ENCODE data around the gene LRRC4B. TPM values are rescaled to one million over a fixed set of nuclear protein-coding genes. Genes with fewer than 3 reads are reported as not detected.
A peak's percentile ranks its signal among the peaks of the same experiment; 100 is the strongest.

Gene LRRC4B
- polyA plus RNA-seq, 6 donors from 2014 or later, result 0.10 TPM; not detected in 5

DNA sequence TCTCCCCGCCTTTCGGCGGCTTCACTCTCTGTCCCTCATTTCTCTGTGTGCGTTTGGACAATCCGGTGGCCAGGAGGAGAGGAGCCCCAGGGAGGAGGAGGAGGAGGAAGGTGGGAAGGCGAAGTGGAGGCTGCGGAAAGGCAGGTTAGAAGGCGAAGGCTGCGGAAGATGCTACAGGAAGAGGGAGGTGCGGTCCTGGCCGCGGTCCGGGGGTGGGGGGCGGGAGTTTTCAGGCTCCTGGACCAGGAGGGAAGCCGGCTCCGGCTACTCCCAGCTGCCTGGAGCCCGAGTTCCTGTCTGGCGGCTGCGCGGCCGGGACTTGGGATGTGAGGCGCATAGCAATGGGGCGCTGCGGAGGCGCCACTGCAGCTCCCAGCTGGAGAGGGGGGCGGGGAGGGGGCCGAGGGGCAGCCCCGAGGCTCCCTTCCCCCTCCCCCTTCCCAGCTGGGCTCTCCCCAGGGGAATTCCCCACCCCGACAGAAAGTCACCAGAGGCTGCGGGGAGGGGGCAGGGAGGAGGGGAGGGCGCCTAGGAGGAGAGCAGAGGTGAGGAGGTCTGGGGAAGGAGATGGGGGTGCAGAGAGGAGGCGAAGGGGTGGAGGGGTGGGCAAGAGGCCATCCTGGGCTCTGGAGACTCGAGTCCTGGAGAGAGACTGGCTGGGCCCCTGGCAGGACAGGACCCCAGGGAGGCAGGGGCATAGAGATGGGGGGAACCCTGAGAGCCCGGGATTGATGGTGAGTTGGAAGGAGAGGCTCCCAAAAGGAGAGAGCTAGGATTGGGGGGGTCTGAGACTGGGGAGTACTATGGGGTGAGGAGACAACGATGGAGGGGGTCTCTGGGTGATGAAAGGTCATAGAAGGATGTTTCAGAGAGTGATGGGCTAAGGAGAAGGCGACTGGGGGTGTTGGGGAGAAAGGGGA lies 2.0 kb downstream of the LRRC4B start:
- DNase-seq, result no peak
- H3K27me3 Mint-ChIP-seq, result peaks cover 33 to 78% (median 76%) of the 10 kb centered on the region in 3 donors
- H3K4me1 Mint-ChIP-seq, result peaks cover 19 to 24% (median 22%) of the 10 kb centered on the region in 3 donors
- H3K9me3 Mint-ChIP-seq, result peaks cover 0 to 3% (median 0%) of the 10 kb centered on the region in 7 donors
- peak overlapping the region in 5 of 8 donors; percentile 22 to 81 (median 71) for H3K4me3 Mint-ChIP-seq
- peaks cover 0 to 21% of the 10 kb centered on the region in 2 donors for H3K36me3 Mint-ChIP-seq
- peak overlapping the region in 1 of 6 donors; percentile 85 for H3K27ac Mint-ChIP-seq
- ATAC-seq (ENCODE audit: low read depth in 2 of 2), result peak in 1 of 2 donors; percentile 23

DNA sequence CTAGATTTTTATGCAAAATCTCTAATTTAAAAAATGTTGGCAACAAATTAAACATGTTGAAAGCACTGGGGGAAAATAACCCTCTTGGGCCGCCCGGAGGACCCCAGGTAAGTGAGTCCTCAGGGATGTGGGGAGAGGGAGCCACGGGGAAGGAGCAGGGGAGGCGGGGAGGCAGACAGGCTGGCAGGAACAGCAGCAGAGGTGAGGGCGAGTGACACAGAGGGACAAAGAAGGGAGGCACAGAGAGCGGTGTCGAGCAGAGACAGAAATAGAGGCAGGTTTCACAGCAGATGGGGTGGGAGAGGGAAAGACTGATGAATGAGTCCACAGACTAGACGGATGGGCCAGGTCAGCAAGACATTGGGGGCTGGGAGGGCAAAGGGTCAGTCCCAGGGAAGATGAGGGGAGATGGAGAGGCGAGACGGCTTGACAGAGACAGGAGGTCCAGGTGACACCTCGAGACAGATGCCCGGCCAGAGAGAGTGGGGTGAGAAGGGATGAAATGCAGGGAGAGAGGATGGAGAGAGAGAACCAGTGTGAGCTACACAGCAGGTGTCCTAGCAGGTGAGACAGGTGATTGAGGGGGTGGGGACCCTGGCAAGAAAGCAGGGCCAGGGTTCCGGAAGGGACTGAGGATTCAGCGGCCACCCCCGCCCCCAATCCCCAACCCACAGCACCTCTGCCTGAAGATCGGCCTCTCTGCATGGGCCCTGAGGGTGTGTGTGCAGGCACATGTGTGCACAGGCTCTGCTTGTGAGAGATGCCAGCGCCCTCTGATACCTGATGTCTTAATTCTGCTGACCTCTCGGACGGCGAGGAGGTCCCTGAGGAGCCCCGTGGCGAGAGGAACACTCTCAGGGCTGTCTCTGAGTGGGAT lies 3.8 kb downstream of the LRRC4B start:
- H3K36me3 Mint-ChIP-seq, result peaks cover 0 to 17% of the 10 kb centered on the region in 2 donors
- peaks cover 0 to 3% (median 0%) of the 10 kb centered on the region in 7 donors for H3K9me3 Mint-ChIP-seq
- ATAC-seq (ENCODE audit: low read depth in 2 of 2), result no peak
- H3K4me3 Mint-ChIP-seq, result peak overlapping the region in 2 of 8 donors; percentile 13 to 41
- H3K27ac Mint-ChIP-seq, result peak overlapping the region in 1 of 6 donors; percentile 61
- peaks cover 33 to 78% (median 61%) of the 10 kb centered on the region in 3 donors for H3K27me3 Mint-ChIP-seq
- DNase-seq, result no peak
- H3K4me1 Mint-ChIP-seq, result peaks cover 19 to 24% (median 22%) of the 10 kb centered on the region in 3 donors

DNA sequence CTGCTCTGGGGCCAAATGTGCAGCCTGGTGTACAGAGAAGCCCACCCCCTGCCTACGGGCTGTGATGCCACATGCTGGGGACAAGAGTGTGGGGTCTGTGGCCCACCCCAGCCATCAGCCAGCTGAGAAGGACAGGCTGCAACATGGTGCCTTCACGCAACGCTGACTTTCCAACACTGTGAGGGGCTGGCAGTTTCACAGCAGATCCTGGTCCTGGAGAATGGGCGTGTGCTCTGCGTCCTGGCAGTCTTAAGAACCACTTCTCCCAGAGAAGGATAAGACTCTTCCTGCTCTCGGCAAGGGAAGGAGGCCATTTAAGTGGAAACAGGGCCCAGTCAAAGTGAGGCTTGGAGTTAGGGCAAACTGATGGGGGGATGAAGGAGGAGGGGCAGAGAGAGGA lies 4.6 kb downstream of the LRRC4B start:
- peak overlapping the region in 1 of 6 donors; percentile 40 for H3K27ac Mint-ChIP-seq
- peaks cover 38 to 77% (median 59%) of the 10 kb centered on the region in 3 donors for H3K27me3 Mint-ChIP-seq
- no peak overlapping the region for H3K4me3 Mint-ChIP-seq
- peaks cover 14 to 22% (median 19%) of the 10 kb centered on the region in 3 donors for H3K4me1 Mint-ChIP-seq
- H3K9me3 Mint-ChIP-seq, result peaks cover 0 to 3% (median 0%) of the 10 kb centered on the region in 7 donors
- DNase-seq, result no peak
- no peak for ATAC-seq (ENCODE audit: low read depth in 2 of 2)
- H3K36me3 Mint-ChIP-seq, result peaks cover 0 to 11% of the 10 kb centered on the region in 2 donors

DNA sequence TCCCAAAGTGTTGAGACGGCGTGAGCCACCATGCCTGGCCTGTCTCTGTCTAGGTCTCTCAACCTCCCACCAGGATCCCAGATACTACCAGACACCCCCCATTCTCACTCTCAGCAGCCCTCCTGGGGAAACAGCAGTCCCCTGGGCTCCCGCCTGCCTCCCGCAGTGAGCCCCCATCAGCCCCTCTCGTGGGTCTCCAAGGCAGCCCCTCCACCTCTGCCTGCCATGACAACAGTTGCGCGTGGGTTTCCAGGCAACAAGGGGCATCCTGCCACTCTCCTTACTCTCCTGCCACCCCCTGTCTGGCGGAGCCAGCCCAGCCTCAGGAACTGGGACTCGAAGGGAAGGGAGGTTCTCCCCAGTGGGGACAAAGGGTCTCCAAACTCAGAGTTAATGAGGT lies 5.2 kb downstream of the LRRC4B start:
- H3K4me3 Mint-ChIP-seq, result no peak overlapping the region
- H3K27ac Mint-ChIP-seq, result no peak overlapping the region
- peaks cover 39 to 83% (median 64%) of the 10 kb centered on the region in 3 donors for H3K27me3 Mint-ChIP-seq
- ATAC-seq (ENCODE audit: low read depth in 2 of 2), result no peak
- H3K9me3 Mint-ChIP-seq, result peaks cover 0 to 3% (median 0%) of the 10 kb centered on the region in 7 donors
- peaks cover 0 to 11% of the 10 kb centered on the region in 2 donors for H3K36me3 Mint-ChIP-seq
- no peak for DNase-seq
- H3K4me1 Mint-ChIP-seq, result peaks cover 14 to 22% (median 19%) of the 10 kb centered on the region in 3 donors

DNA sequence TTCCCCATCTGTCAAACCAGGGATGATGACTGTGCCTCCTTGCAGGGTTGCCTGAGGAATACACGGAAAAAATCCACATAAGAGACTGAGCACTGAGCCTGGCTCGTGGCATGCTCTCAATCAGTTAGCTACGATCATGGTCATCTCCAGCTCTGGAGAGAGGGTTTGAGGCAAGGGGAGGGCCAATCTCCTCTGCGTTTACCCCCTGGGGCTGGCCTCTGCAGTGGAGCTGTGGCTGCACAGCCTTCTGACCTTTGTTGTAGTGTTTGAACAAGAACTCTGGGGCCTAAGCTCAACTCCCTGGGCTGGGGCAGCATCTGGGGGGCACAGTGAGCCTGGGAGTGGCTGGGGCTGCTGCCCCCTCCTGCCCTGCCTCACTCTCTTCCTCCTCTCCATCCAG lies 5.9 kb downstream of the LRRC4B start:
- H3K4me1 Mint-ChIP-seq, result peaks cover 14 to 22% (median 19%) of the 10 kb centered on the region in 3 donors
- ATAC-seq (ENCODE audit: low read depth in 2 of 2) (no peak), DNase-seq (no peak)
- H3K9me3 Mint-ChIP-seq, result peaks cover 0 to 3% (median 0%) of the 10 kb centered on the region in 7 donors
- H3K4me3 Mint-ChIP-seq, result no peak overlapping the region
- H3K27ac Mint-ChIP-seq, result no peak overlapping the region
- peaks cover 44 to 90% (median 71%) of the 10 kb centered on the region in 3 donors for H3K27me3 Mint-ChIP-seq
- peaks cover 0 to 11% of the 10 kb centered on the region in 2 donors for H3K36me3 Mint-ChIP-seq

DNA sequence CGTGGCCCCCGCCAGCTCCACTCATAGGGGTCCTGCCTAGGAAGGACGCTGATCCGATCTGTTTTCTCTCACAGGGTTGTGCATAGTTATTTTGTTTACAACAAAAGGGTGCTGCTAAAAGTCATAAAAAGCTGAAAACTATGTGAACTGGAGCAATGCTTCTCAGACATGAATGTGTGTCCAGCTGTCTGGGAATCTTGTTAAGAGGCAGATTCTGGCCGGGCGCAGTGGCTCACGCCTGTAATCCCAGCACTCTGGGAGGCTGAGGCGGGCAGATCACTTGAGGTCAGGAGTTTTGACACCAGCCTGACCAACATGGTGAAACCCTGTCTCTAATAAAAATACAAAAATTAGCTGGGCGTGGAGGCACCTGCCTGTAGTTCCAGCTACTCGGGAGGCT lies 8.6 kb downstream of the LRRC4B start:
- Mint-ChIP-seq H3K4me3 (no peak overlapping the region), H3K27me3 (peaks cover 36 to 90% (median 71%) of the 10 kb centered on the region in 3 donors), H3K4me1 (peaks cover 9 to 15% (median 12%) of the 10 kb centered on the region in 3 donors), H3K36me3 (no peaks in the 10 kb centered on the region), H3K9me3 (peaks cover 0 to 3% (median 0%) of the 10 kb centered on the region in 7 donors), H3K27ac (no peak overlapping the region)
- ATAC-seq (ENCODE audit: low read depth in 2 of 2), result no peak
- no peak for DNase-seq

DNA sequence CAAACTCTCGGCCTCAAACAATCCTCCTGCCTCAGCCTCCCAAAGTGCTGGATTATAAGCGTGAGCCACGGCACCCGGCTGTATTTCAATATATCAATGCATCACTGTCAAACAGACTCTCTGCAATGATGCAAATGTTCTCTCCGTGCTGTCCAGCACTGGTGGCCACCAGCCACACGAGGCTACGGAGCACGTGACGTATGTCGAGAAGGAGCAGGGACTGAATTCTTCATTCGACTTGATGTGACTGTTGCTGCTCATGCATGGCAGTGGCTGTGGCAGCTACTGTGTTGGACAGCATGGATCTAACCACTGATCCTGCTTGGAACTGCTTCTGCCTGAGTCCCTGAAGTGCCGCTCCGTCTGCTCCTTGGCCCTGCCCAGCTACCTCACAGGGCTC lies 9.8 kb downstream of the LRRC4B start:
- H3K4me3 Mint-ChIP-seq, result no peak overlapping the region
- H3K9me3 Mint-ChIP-seq, result peaks cover 0 to 3% (median 0%) of the 10 kb centered on the region in 7 donors
- no peak for ATAC-seq (ENCODE audit: low read depth in 2 of 2)
- DNase-seq, result no peak
- peak overlapping the region in 1 of 6 donors; percentile 11 for H3K27ac Mint-ChIP-seq
- peaks cover 0 to 4% of the 10 kb centered on the region in 2 donors for H3K36me3 Mint-ChIP-seq
- peaks cover 33 to 90% (median 71%) of the 10 kb centered on the region in 3 donors for H3K27me3 Mint-ChIP-seq
- peaks cover 6 to 15% (median 12%) of the 10 kb centered on the region in 3 donors for H3K4me1 Mint-ChIP-seq

DNA sequence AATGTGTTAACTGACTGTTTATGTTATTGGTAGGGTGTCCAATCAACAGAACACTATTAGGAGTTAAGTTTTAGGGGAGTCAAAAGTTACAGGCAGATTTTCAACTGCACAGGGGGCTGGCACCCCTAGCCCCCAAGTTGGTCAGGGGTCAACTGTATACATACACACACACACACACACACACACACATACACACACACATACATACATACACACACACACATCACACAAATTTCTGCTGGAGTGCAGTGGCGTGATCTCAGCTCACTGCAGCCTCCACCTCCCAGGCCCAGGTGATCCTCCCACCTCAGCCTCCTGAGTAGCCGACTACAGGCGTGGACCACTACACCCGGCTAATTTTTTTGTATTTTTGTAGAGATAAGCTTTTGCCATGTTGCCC lies 10.2 kb downstream of the LRRC4B start:
- peak overlapping the region in 1 of 6 donors; percentile 11 for H3K27ac Mint-ChIP-seq
- peaks cover 6 to 15% (median 12%) of the 10 kb centered on the region in 3 donors for H3K4me1 Mint-ChIP-seq
- H3K9me3 Mint-ChIP-seq, result peaks cover 0 to 5% (median 0%) of the 10 kb centered on the region in 7 donors
- peaks cover 0 to 8% of the 10 kb centered on the region in 2 donors for H3K36me3 Mint-ChIP-seq
- peak overlapping the region in 1 of 8 donors; percentile 41 for H3K4me3 Mint-ChIP-seq
- DNase-seq, result no peak
- peaks cover 37 to 90% (median 71%) of the 10 kb centered on the region in 3 donors for H3K27me3 Mint-ChIP-seq
- ATAC-seq (ENCODE audit: low read depth in 2 of 2), result no peak

DNA sequence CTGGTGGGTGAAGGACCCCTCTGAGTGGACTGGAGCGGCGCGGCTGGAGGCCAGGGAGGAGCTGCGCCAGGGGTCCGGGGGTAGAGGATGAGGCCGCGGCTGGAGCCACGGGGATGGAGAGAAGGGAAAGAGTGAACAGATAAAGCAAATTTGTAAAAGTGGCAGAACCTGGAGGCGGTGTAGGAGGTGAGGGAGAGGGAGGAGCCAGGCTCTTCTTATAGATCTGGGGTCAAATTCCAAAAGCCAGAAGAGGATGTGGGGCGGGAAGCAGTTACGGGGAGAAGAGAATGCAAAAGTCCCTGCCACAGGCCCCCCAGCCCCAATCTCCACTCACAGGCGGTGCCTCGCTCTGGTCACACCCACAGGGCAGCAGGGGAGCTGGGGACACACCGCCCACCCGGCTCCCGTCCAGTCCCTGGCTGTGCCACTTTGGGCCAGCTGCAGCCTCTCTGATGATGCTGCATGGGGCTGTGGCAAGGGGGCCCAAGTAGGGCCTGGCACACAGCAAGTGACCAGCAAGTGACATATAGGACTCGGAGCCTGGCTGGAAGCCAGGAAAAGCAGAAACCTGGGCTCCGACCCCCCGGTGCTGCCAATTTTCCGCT lies 11.1 kb downstream of the LRRC4B start:
- no peak for ATAC-seq (ENCODE audit: low read depth in 2 of 2)
- peak overlapping the region in 4 of 8 donors; percentile 32 to 94 (median 46) for H3K4me3 Mint-ChIP-seq
- H3K27me3 Mint-ChIP-seq, result peaks cover 46 to 90% (median 71%) of the 10 kb centered on the region in 3 donors

DNA sequence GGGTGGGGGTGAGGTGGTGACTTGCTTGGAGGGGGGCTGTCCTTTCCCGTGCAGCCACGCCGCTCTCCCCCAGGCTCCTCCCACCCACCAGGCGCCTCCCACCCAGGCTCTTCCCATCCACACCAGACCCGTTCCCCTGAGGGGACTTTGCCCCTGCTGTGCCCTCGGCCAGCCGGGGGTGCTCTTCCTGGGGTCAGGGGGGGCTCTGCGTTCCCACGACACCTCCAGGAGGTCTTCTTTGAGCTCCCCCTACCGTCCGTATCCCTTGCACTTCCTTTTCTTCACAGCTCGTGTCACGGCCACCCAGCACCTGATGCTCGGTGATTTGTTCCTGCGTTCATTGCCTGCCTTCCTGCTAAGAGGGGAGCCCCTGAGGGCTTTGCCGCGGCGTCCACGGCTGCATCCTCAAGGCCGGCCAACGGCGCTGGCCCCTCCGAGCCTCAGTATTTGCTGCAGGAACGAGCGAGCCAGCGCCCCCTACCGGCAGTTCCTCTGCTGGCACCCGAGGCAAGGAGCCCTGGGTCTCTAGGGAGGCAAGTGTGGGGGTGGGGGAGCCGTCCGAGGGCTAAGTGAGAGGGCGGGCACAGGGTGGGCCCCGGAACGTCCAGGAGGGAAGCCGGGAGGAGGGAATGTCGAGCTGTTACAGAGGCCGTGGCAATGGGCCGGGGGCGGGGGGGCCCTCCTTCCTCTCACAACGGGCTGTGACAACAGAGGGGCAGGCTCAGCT lies 11.8 kb downstream of the LRRC4B start:
- peak; percentile 62 for DNase-seq
- Mint-ChIP-seq H3K27me3 (peaks cover 49 to 94% (median 78%) of the 10 kb centered on the region in 3 donors), H3K4me1 (peaks cover 14 to 25% (median 24%) of the 10 kb centered on the region in 3 donors), H3K27ac (peak overlapping the region in 2 of 6 donors; percentile 10 to 70), H3K9me3 (peaks cover 0 to 5% (median 0%) of the 10 kb centered on the region in 7 donors), H3K36me3 (peaks cover 0 to 21% of the 10 kb centered on the region in 2 donors), H3K4me3 (peak overlapping the region; percentile 65 to 94 (median 90))
- ATAC-seq (ENCODE audit: low read depth in 2 of 2), result peak; percentile 76 to 82

More for the DNA sequence above, 11.1 kb downstream of the LRRC4B start:
- peak overlapping the region in 1 of 6 donors; percentile 10 for H3K27ac Mint-ChIP-seq
- H3K9me3 Mint-ChIP-seq, result peaks cover 0 to 5% (median 0%) of the 10 kb centered on the region in 7 donors
- no peak for DNase-seq
- H3K36me3 Mint-ChIP-seq, result peaks cover 0 to 16% of the 10 kb centered on the region in 2 donors
- H3K4me1 Mint-ChIP-seq, result peaks cover 13 to 22% (median 19%) of the 10 kb centered on the region in 3 donors

DNA sequence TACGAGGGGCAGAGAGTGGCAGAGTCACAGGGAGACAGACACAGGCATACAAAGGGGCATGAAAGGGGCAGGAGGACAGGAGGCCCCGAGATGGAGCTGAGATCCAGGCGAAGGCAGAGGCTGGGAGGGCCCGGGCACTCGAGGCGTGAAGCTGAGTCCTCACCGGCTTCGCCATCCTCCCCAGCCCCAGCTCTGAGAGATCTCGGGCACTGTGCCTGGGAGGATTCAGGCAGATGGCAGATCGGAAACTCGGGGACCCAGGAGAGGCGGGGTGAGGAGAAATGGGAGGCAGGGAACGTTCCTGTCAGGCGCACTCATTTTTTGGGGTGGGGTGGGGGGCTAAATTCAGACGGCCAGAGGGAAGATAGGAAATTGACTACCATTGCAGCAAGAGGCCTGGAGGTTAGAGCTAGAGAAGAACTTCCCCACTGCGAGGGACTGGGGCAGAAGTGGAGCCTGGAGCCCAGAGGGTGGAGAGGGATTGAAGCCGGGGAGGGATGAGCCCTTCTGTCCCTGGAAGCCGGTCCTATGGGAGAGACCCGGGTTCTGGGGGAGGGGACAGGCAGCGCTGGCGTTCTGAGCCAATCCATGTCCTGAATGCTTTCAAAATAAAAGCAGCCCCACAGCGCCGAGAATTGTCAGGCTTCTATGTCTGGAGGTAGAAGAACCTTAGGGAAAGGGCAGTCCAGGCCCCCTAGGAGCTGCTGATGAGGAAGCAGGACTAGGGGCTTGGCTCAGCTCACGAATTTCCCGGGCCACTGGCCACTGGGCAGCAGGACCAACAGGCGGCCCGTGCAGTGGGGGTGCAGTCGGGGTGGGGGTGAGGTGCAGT lies 12.6 kb downstream of the LRRC4B start:
- H3K27ac Mint-ChIP-seq, result no peak overlapping the region
- peaks cover 51 to 92% (median 85%) of the 10 kb centered on the region in 3 donors for H3K27me3 Mint-ChIP-seq

More for the DNA sequence above, 12.6 kb downstream of the LRRC4B start:
- peaks cover 0 to 5% (median 0%) of the 10 kb centered on the region in 7 donors for H3K9me3 Mint-ChIP-seq
- DNase-seq (no peak), ATAC-seq (ENCODE audit: low read depth in 2 of 2) (no peak)
- H3K4me1 Mint-ChIP-seq, result peaks cover 14 to 26% (median 25%) of the 10 kb centered on the region in 3 donors
- peak overlapping the region in 7 of 8 donors; percentile 59 to 93 (median 77) for H3K4me3 Mint-ChIP-seq
- peaks cover 0 to 24% of the 10 kb centered on the region in 2 donors for H3K36me3 Mint-ChIP-seq

Data from naive B cell (primary cell).